NCI-H748 treated with DMSO at 0.1 percent for 48 hours (cell line): ENCODE data around the gene PRRG3.
A peak's percentile ranks its signal among the peaks of the same experiment; 100 is the strongest.

ENCODE experiments used
- DNase-seq: peaks from one replicate; lab custom pipeline; 2025; lab: John Stamatoyannopoulos, UW

The PRRG3 gene

DNA sequence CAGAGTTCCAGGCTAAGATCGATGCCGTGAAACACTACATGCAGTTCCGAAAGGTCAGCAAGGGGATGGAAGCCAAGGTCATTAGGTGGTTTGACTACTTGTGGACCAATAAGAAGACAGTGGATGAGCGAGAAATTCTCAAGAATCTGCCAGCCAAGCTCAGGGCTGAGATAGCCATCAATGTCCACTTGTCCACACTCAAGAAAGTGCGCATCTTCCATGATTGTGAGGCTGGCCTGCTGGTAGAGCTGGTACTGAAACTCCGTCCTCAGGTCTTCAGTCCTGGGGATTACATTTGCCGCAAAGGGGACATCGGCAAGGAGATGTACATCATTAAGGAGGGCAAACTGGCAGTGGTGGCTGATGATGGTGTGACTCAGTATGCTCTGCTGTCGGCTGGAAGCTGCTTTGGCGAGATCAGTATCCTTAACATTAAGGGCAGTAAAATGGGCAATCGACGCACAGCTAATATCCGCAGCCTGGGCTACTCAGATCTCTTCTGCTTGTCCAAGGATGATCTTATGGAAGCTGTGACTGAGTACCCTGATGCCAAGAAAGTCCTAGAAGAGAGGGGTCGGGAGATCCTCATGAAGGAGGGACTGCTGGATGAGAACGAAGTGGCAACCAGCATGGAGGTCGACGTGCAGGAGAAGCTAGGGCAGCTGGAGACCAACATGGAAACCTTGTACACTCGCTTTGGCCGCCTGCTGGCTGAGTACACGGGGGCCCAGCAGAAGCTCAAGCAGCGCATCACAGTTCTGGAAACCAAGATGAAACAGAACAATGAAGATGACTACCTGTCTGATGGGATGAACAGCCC is 48.6 kb downstream of the PRRG3 start:
- DNase-seq = no peak

DNA sequence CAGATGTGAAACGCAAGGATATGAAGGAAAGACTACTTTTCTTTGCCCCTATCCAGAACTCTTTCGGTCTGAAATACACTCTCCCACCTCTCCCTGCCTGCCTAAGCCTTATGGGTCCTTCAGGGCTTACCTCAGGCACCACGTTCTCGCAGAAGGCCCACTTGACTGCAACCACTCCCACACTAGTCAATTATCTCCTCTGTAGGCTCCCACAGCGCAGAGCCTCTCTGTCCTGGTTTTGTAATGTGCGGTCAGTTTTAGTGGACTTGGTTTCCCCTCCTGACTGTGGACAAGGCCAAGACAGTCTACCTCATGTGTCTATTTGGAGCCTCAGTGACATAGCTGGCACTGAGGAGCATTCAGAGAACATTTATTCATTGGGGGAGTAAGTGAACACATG is 50.4 kb downstream of the PRRG3 start:
- no peak for DNase-seq

DNA sequence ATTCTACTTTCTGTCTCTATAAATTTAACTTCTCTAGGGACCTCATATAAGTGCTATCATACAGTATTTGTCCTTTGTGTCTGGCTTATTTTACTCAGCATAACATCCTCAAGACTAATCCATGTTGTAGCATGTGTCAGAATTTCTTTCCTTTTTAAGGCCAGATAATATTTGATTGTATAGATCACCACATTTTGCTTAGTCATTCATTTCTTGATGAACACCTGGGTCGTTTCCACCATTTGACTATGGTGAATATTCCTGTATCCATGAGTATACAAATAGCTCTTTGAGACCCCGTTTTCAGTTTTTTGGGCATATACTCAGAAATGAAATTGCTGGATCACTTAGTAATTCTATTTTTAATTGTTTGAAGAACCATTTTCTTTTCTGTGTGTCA is 51.2 kb downstream of the PRRG3 start:
- no peak for DNase-seq

DNA sequence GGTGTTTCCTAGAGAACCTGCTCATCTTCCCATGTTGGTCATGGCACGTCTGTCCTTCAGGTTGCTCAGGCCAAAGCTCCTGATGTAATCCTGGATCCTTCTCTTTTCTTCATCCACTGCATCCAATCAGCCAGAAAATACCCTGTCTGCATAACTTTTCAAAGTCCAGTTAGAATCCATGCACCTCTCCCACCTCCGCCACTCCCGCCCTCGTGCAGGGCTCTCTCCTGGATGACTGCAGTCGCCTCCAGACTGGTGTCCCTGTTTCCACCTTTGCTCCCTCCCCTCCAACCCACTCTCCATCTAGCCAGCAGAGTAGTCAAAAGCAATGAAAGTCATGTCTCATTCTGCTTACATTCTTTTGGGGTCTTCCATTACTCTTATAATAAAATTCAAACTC is 55.3 kb downstream of the PRRG3 start:
- DNase-seq = no peak

DNA sequence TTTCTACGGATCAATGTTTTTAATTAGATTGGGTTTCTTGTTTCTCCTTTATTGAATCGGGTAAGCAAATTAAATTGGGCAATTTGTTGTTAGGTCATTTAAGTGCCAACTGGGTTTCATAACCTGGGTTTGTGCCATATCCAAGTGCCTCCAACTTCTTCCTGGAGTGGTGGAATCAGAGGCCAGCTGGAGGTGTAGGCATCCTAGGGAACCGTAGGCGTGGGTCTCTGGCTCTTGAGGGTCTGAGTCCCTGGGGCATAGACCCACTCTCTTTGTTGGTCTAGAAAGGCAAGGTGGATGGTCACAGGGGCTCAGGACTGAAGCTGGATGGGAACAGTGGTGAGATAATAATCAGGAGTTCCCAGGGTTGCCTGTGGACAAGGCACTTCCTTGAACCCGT is 57.6 kb downstream of the PRRG3 start:
- DNase-seq = no peak

DNA sequence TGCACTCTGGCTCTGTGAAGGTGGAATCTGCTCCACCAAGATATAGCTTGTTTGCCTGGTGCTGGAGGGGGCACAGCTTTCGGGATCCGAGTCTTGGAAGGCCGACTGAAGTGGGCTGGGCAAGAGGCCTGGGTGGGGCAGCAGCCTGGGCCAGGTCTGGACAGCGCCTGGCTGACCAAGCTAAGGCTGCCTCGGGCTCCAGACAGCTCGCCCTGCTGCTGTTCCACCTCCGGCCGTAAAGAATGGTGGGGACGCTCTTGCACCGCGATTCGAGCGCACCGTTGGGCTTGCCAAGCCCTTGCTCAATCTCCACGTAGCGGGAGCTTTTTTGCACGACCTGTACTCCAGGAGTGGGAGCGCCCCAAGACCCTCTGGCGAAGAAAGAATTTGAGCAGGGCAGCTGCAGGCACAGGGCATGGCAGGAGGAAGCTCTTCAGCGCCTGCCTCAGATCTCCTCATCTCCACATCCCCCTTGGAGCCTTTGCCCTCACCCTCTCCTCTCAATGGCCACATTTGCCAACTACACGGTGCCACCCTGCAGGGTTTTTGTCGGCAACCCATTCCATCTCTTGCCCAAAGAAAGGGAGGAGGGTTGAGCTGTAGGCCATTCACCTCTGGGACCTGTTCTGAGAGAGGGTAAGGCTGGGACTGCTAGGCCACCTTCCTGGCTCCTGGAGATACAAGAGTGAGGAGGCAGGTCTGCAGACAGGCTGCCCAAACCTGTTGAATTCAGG is 58.2 kb downstream of the PRRG3 start:
- DNase-seq = peak; percentile 7

DNA sequence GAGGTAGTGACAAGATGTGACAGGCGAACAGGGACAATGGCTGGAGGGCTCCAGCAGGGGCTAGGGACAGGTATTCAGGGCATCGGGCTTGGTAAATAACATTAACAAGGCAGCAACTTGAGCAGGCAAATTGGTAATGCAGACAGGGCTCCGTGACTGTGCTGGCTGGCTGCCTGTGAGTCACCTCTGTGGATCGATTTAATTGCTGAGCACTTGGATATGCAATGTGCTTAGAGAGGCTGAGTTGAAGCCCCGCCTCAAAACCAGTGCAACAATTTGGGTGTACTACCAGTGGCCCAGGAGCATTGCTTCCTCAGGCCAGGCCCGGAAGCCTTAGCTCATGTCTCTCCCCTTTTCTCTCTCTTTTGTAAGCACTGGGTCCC is 58.8 kb downstream of the PRRG3 start:
- no peak for DNase-seq

DNA sequence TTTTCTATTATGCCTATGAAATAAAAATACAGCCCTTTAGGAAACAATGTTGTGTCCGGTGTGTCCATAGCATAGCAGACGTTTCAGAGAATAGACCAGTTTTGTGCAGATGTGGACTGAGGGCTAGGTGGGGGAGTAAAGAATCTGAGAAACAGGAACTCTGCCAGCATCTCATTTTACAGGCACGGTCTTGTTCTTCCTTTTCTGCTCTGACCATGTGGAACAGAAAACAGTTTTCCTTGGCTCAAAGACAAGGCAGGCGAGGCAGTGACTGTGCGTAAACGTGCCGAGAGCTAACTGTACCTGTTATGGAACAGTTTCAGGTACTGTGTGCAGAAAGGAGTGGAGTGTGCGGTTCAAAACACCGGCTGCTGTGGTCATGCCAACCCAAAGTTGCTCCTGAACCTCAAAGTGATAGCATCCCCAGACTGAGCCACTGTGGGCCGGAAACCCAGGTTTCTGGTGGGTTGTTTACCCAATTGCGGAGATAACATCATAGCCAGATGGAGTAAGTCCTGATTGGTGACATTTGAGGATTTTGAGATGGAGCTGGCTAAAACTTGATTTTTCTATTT is 59.5 kb downstream of the PRRG3 start:
- DNase-seq = no peak
